Neural cell (in vitro differentiated cells): ENCODE results near the gene KRTAP5-2. TPM values are rescaled to one million over a fixed set of nuclear protein-coding genes. Genes with fewer than 3 reads are reported as not detected.
"Not testable (repeated sequence)": the region's sequence is repeated elsewhere in the genome, so short reads cannot be mapped to it uniquely, and the experiment has no call there.

Source experiments
- H2AFZ ChIP-seq: fragments of 200-600, 300-800 bp; sonication (generic), shearing (Covaris generic); 2 replicates; pipeline ENCODE4 v1.6.0; 2014; ENCODE audit warnings: low read depth, mild to moderate bottlenecking, antibody characterized with exemption, low read length, moderate library complexity
- H3F3A ChIP-seq: fragments of 200-600 bp; shearing (Covaris generic); 2 replicates; pipeline ENCODE4 v1.6.1; 2016; ENCODE audit warnings: mild to moderate bottlenecking, moderate library complexity, mixed read lengths, antibody characterized with exemption, low read length; ENCODE audit not compliant: insufficient read depth, poor library complexity, severe bottlenecking
- H3K27ac ChIP-seq: fragments of 200-600, 300-800 bp; sonication (generic), shearing (Covaris generic); 2 replicates; pipeline ENCODE4 v1.5.1; 2014; ENCODE audit warnings: mild to moderate bottlenecking, low read length, moderate library complexity
- H3K27me3 ChIP-seq: fragments of 300-800, 200-600 bp; sonication (generic), shearing (Covaris generic); 2 replicates; pipeline ENCODE4 v1.6.0; 2014; ENCODE audit warnings: mild to moderate bottlenecking, low read depth, low read length, moderate library complexity; ENCODE audit not compliant: insufficient read depth
- H3K36me3 ChIP-seq: fragments of 300-800, 200-600 bp; sonication (generic), shearing (Covaris generic); 2 replicates; pipeline ENCODE4 v1.5.1; 2014; ENCODE audit warnings: mild to moderate bottlenecking, antibody characterized with exemption, low read length, moderate library complexity; ENCODE audit not compliant: insufficient read depth
- H3K4me2 ChIP-seq: fragments of 300-800, 200-600 bp; sonication (generic), shearing (Covaris generic); 2 replicates; pipeline ENCODE4 v1.6.0; 2014; ENCODE audit warnings: mild to moderate bottlenecking, low read length
- H3K4me3 ChIP-seq: fragments of 300-800, 200-600 bp; sonication (generic), shearing (Covaris generic); 2 replicates; pipeline ENCODE4 v1.5.1; 2014; ENCODE audit warnings: mild to moderate bottlenecking, low read length, moderate library complexity
- H3K79me2 ChIP-seq: fragments of 200-600 bp; shearing (Covaris generic); replicated peaks from 2 replicates; pipeline ENCODE4 v1.6.0; 2014; ENCODE audit warnings: mild to moderate bottlenecking, low read length, moderate library complexity; ENCODE audit not compliant: insufficient read depth
- H3K9ac ChIP-seq: fragments of 300-800, 200-600 bp; sonication (generic), shearing (Covaris generic); 2 replicates; pipeline ENCODE4 v1.6.1; 2016; ENCODE audit warnings: mild to moderate bottlenecking, low read length, mixed read lengths
- H3K9me2 ChIP-seq: fragments of 200-600 bp; shearing (Covaris generic); 2 replicates; pipeline ENCODE4 v1.6.1; 2016; ENCODE audit warnings: mild to moderate bottlenecking, low read length, mixed read lengths; ENCODE audit not compliant: insufficient read depth
- H3K9me3 ChIP-seq: fragments of 200-600, 300-800 bp; sonication (generic), shearing (Covaris generic); 2 replicates; pipeline ENCODE4 v1.6.1; 2016; ENCODE audit warnings: mild to moderate bottlenecking, mixed run types, low read length, moderate library complexity, mixed read lengths
- H4K20me1 ChIP-seq: fragments of 200-600 bp; shearing (Covaris generic); 2 replicates; pipeline ENCODE4 v1.6.1; 2016; ENCODE audit warnings: mild to moderate bottlenecking, mixed run types; ENCODE audit not compliant: insufficient read depth
- CTCF ChIP-seq: fragments of 450-650 bp; IDR thresholded peaks from 2 replicates; pipeline ENCODE4 v1.5.1; 2014; ENCODE audit warnings: antibody characterized with exemption, mild to moderate bottlenecking, moderate library complexity; ENCODE audit not compliant: poor library complexity, severe bottlenecking
- EP300 ChIP-seq: fragments of 450-650 bp; conservative IDR thresholded peaks from 2 replicates; pipeline ENCODE4 v1.6.1; 2014; ENCODE audit warnings: antibody characterized with exemption, mild to moderate bottlenecking, moderate library complexity; ENCODE audit not compliant: poor library complexity, severe bottlenecking
- EZH2 ChIP-seq: fragments of 200-600, 300-800 bp; shearing (Covaris generic), sonication (generic); IDR thresholded peaks from 2 replicates; pipeline ENCODE4 v1.6.1; 2014; ENCODE audit warnings: antibody characterized with exemption, low read length, borderline replicate concordance, mild to moderate bottlenecking; ENCODE audit not compliant: insufficient read depth, poor library complexity, severe bottlenecking
- MXI1 ChIP-seq: fragments of 450-650 bp; conservative IDR thresholded peaks from 2 replicates; pipeline ENCODE4 v1.6.1; 2014; ENCODE audit warnings: antibody characterized with exemption, mild to moderate bottlenecking; ENCODE audit not compliant: poor library complexity, severe bottlenecking
- POLR2AphosphoS5 ChIP-seq: IDR thresholded peaks from 2 replicates; pipeline ENCODE4 v1.6.1; 2012
- RAD21 ChIP-seq: fragments of 450-650 bp; conservative IDR thresholded peaks from 2 replicates; pipeline ENCODE4 v1.6.1; 2014; ENCODE audit warnings: antibody characterized with exemption, mild to moderate bottlenecking, moderate library complexity
- REST ChIP-seq: IDR thresholded peaks from 2 replicates; pipeline ENCODE4 v1.6.1; 2012; ENCODE audit warnings: borderline replicate concordance
- SMC3 ChIP-seq: fragments of 450-650 bp; conservative IDR thresholded peaks from 2 replicates; pipeline ENCODE4 v1.6.1; 2014; ENCODE audit warnings: antibody characterized with exemption, mild to moderate bottlenecking, moderate library complexity; ENCODE audit not compliant: poor library complexity
- TAF1 ChIP-seq: IDR thresholded peaks from 2 replicates; pipeline ENCODE4 v1.6.1; 2012; ENCODE audit warnings: low read depth
- polyA plus RNA-seq: library from polyadenylated mRNA; depleted of rRNA; stranded (reverse); fragments of >200 nt; gene quantifications from 2 replicates; pipeline ENCODE4 v1.2.3, GENCODE V29; 2014

Gene KRTAP5-2
- polyA plus RNA-seq, 1 donor from 2014 or later = not detected

- not testable (repeated sequence) for H3K36me3 ChIP-seq, H4K20me1 ChIP-seq, H3K79me2 ChIP-seq, H3K4me2 ChIP-seq, H3K9ac ChIP-seq, H3K27me3 ChIP-seq, H3F3A ChIP-seq, H3K9me3 ChIP-seq, H3K27ac ChIP-seq, H3K4me3 ChIP-seq, H2AFZ ChIP-seq, H3K9me2 ChIP-seq
- TF ChIP-seq SMC3 = peak; percentile 39
These were observed 2.0 kb downstream of the KRTAP5-2 start for GRCh38 chr11:1595994-1596575.

- Histone ChIP-seq H3K9me2 (no peaks in the 10 kb centered on the region), H3K79me2 (no peaks in the 10 kb centered on the region), H3K27ac (no peak overlapping the region), H3K4me2 (no peak overlapping the region), H3K36me3 (no peaks in the 10 kb centered on the region), H4K20me1 (no peaks in the 10 kb centered on the region), H3K4me3 (no peak overlapping the region), H3K27me3 (no peaks in the 10 kb centered on the region), H2AFZ (no peak overlapping the region), H3K9ac (no peak overlapping the region), H3K9me3 (no peaks in the 10 kb centered on the region), H3F3A (no peaks in the 10 kb centered on the region)
- peak; percentile 60 for TF ChIP-seq POLR2AphosphoS5
- no peak for TF ChIP-seq CTCF
These were observed 5.5 kb downstream of the KRTAP5-2 start for GRCh38 chr11:1592628-1593027.

DNA sequence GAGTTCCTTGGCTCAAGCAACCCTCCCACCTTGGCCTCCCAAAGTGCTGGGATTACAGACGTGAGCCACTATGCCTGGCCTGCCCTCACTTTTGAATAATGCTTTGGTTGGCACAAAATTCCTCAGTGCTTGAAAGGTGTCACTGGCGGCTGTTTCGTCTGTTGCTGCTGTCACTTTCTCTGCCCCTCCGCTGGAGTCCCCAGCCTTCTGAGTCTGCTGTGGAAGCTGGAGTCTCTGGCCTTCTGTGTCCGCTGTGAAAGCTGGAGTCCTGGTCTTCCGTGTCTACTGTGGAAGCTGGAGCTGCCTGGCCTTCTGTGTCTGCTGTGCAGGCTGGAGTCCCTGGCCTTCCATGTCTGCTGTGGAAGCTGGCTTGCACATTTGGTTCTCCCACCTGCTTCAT, 8.1 kb downstream of the KRTAP5-2 start:
- H3K4me2 ChIP-seq = no peak overlapping the region
- no peaks in the 10 kb centered on the region for H3K36me3 ChIP-seq
- no peaks in the 10 kb centered on the region for H3K9me3 ChIP-seq
- H3K4me3 ChIP-seq = no peak overlapping the region
- no peak overlapping the region for H3K27ac ChIP-seq
- no peak overlapping the region for H2AFZ ChIP-seq
- H3F3A ChIP-seq = no peaks in the 10 kb centered on the region
- no peaks in the 10 kb centered on the region for H3K27me3 ChIP-seq
- no peaks in the 10 kb centered on the region for H3K9me2 ChIP-seq
- no peak for TF ChIP-seq TAF1
- TF ChIP-seq RAD21 = no peak
- TF ChIP-seq SMC3 = no peak
- no peak for TF ChIP-seq POLR2AphosphoS5
- TF ChIP-seq EZH2 = no peak
- no peak for TF ChIP-seq MXI1
- TF ChIP-seq CTCF = no peak
- TF ChIP-seq REST = no peak
- TF ChIP-seq EP300 = no peak
- no peak overlapping the region for H3K9ac ChIP-seq
- no peaks in the 10 kb centered on the region for H3K79me2 ChIP-seq
- H4K20me1 ChIP-seq = no peaks in the 10 kb centered on the region

- H3K4me2 ChIP-seq, H3K27me3 ChIP-seq, H3K9ac ChIP-seq, H4K20me1 ChIP-seq, H3K27ac ChIP-seq, H3F3A ChIP-seq, H3K36me3 ChIP-seq, H3K9me3 ChIP-seq, H2AFZ ChIP-seq, H3K79me2 ChIP-seq, H3K9me2 ChIP-seq, H3K4me3 ChIP-seq: not testable (repeated sequence)
These were observed 8.7 kb downstream of the KRTAP5-2 start for GRCh38 chr11:1589191-1589963.
